ENCODE results near the gene ALPP. TPM values are rescaled to one million over a fixed set of nuclear protein-coding genes. Genes with fewer than 3 reads are reported as not detected.
"Not testable (repeated sequence)": the region's sequence is repeated elsewhere in the genome, so short reads cannot be mapped to it uniquely, and the experiment has no call there.

The ALPP gene
- total RNA-seq, 1 donor from 2014 or later: 0.38 TPM

DNA sequence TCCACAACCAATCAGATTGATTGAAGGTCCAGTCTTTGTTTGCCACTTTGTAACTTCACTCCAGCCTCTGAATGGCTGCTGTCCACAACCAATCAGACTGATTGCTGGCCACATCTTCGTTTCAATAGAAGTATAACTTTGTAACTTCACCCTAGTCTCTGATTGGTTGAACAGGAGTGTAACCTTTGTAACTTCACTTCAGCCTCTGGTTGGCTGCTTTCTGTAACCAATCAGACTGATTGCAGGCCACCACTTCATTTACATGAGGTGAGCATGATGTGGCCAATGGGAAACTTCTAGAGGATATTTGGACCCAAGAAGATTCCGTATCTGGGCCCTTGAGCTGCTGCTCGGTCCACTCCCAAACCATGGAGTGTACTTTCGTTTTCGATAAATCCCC is 16.9 kb upstream of the ALPP start:
- intact Hi-C loops (cut with micrococcal nuclease): no loop called here
- ChIA-PET POLR2A (no interaction called here), CTCF (no interaction called here)
- Mint-ChIP-seq H3K27ac (no peak overlapping the region), H3K9me3 (peaks cover 1% of the 10 kb centered on the region), H3K36me3 (ENCODE audit: low read depth) (no peaks in the 10 kb centered on the region), H3K4me1 (peaks cover 13% of the 10 kb centered on the region), H3K27me3 (peaks cover 6% of the 10 kb centered on the region), H3K4me3 (no peak overlapping the region)
- DNase-seq: no peak
- ATAC-seq (ENCODE audit: low read depth): no peak
- TF ChIP-seq, protein P1, sequence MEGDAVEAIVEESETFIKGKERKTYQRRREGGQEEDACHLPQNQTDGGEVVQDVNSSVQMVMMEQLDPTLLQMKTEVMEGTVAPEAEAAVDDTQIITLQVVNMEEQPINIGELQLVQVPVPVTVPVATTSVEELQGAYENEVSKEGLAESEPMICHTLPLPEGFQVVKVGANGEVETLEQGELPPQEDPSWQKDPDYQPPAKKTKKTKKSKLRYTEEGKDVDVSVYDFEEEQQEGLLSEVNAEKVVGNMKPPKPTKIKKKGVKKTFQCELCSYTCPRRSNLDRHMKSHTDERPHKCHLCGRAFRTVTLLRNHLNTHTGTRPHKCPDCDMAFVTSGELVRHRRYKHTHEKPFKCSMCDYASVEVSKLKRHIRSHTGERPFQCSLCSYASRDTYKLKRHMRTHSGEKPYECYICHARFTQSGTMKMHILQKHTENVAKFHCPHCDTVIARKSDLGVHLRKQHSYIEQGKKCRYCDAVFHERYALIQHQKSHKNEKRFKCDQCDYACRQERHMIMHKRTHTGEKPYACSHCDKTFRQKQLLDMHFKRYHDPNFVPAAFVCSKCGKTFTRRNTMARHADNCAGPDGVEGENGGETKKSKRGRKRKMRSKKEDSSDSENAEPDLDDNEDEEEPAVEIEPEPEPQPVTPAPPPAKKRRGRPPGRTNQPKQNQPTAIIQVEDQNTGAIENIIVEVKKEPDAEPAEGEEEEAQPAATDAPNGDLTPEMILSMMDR (IDR thresholded peaks at IDR 0.05): no peak

DNA sequence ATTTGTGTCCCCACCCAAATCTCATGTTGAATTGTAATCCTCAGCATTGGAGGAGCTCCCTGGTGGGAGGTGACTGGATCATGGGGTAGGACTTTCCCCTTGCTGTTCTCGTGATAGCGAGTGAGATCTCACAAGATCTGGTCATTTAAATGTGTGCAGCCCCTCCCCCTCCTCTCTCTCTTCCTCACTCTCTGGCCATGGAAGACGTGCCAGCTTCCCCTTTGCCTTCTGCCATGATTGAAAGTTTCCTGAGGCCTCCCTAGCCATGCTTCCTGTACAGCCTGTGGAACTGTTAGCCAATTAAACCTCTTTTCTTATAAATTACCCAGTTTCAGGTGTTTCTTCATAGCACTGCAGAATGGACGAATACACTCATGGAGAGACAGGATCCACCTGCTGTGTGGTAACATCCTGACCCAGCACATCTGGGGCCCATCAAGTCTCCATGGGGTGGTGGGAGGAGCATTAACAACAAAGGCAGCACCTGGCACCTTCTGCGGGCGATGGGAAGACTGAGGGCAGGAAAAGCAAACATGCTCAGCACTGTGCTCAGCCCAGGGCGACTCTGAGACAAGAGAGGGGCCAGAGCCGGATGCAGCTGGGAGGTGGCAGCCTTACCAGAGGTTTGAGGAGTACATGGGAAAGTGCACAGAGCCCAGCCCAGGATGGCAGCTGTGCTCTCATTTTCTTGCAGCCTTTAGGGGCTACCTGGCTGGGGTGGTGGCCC is 16.2 kb upstream of the ALPP start:
- CTCF ChIA-PET: no interaction called here
- Mint-ChIP-seq H3K4me1 (peaks cover 13% of the 10 kb centered on the region), H3K36me3 (ENCODE audit: low read depth) (no peaks in the 10 kb centered on the region), H3K27me3 (peaks cover 4% of the 10 kb centered on the region), H3K4me3 (no peak overlapping the region), H3K9me3 (no peaks in the 10 kb centered on the region), H3K27ac (no peak overlapping the region)
- intact Hi-C loops (cut with micrococcal nuclease): no loop called here
- TF ChIP-seq, protein P1 (IDR thresholded peaks at IDR 0.05): no peak
- POLR2A ChIA-PET: no interaction called here
- no peak for ATAC-seq (ENCODE audit: low read depth)
- no peak for DNase-seq

GRCh38 chr2:232363064-232363783 is 15.3 kb upstream of the ALPP start:
- ATAC-seq (ENCODE audit: low read depth); intact Hi-C loops (cut with micrococcal nuclease); DNase-seq; H3K27ac Mint-ChIP-seq; H3K27me3 Mint-ChIP-seq; CTCF ChIA-PET; H3K9me3 Mint-ChIP-seq; H3K36me3 Mint-ChIP-seq (ENCODE audit: low read depth): not testable (repeated sequence)
- POLR2A ChIA-PET: interaction anchor here (0.6 kb wide), 1 partner anchor 265 kb away, joined by 3 read pairs; no protein-coding TSS in a partner anchor
- Mint-ChIP-seq H3K4me3 (peak overlapping the region; percentile 80), H3K4me1 (peaks cover 13% of the 10 kb centered on the region)

GRCh38 chr2:232363784-232364615 is 14.6 kb upstream of the ALPP start:
- POLR2A ChIA-PET: no interaction called here
- peak; percentile 18 for ATAC-seq (ENCODE audit: low read depth)
- H3K27me3 Mint-ChIP-seq: peaks cover 4% of the 10 kb centered on the region
- peak overlapping the region; percentile 80 for H3K4me3 Mint-ChIP-seq
- DNase-seq: no peak
- H3K27ac Mint-ChIP-seq: no peak overlapping the region
- H3K4me1 Mint-ChIP-seq: peaks cover 13% of the 10 kb centered on the region
- TF ChIP-seq, protein P1 (IDR thresholded peaks at IDR 0.05): no peak
- intact Hi-C loops (cut with micrococcal nuclease): no loop called here
- H3K36me3 Mint-ChIP-seq (ENCODE audit: low read depth): no peaks in the 10 kb centered on the region
- H3K9me3 Mint-ChIP-seq: no peaks in the 10 kb centered on the region
- CTCF ChIA-PET: no interaction called here

DNA sequence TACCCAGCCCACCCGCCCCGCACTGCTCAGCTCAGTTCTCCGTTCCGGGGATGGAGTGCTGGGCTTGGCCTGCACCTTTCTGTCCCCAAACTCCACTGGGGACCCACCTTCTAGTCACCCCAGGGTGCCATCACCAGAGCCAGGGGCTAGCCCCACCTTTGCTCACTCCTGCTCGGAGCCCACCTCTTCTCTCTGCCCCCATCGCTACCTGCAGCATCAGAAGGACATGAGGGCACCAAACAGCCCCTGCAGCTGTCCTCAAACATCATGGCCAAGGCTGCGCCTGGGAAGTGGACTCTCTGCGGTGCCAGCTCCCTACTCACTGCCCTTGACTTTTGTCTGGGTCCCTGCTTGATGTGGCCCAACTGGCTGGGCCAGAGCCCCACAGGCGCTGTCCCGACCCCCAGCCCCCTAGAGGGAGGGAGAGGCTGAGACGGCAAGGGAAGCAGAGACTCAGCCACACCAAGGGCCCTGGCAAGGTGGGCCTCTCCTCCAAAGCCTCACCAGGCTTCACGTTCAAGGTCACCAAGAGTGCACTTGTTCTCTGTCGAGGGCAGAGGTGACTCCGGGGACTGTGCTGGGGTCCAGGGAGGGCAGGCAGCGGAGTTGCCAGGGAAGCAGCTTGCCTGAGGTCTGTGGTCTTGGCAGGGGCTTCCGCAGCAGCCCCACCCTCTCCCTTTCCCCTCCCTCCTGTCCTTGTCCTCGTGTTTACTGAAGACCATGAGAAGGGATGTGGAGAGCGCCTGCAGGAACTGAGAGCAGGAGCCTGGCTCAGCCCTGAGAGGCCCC is 13.6 kb upstream of the ALPP start:
- intact Hi-C loops (cut with micrococcal nuclease); POLR2A ChIA-PET; H3K36me3 Mint-ChIP-seq (ENCODE audit: low read depth); H3K9me3 Mint-ChIP-seq; CTCF ChIA-PET; H3K4me3 Mint-ChIP-seq; ATAC-seq (ENCODE audit: low read depth); DNase-seq; H3K27me3 Mint-ChIP-seq; H3K27ac Mint-ChIP-seq: not testable (repeated sequence)
- peaks cover 13% of the 10 kb centered on the region for H3K4me1 Mint-ChIP-seq
